Keratinocyte (primary cell): ENCODE measurements around the gene VSIG2. TPM values are rescaled to one million over a fixed set of nuclear protein-coding genes. Genes with fewer than 3 reads are reported as not detected.

ENCODE experiments used
- DNase-seq: peaks from one replicate; pipeline ENCODE4 v3.0.0-alpha.2; 2011; ENCODE audit warnings: low read depth, missing footprints, low spot score
- FAIRE-seq: peaks from 2 replicates; lab custom pipeline; 2011; peaks lifted over from hg19 to GRCh38; lab: Jason Lieb, UNC
- H2AFZ ChIP-seq: 2 replicates; pipeline ENCODE4 v1.6.0; 2012; ENCODE audit warnings: low read length, control low read depth, inconsistent platforms; ENCODE audit not compliant: control insufficient read depth
- H3K27ac ChIP-seq: 2 replicates; pipeline ENCODE4 v1.5.1; 2011; ENCODE audit warnings: low read length; ENCODE audit not compliant: control insufficient read depth, insufficient read depth
- H3K27me3 ChIP-seq: 3 replicates; pipeline ENCODE4 v1.6.0; 2011; ENCODE audit warnings: low read length; ENCODE audit not compliant: control insufficient read depth, insufficient read depth; ENCODE audit errors: extremely low read depth
- H3K36me3 ChIP-seq, 2 experiments: 2 replicates in 1 of 2; 3 replicates in 1 of 2; pipeline ENCODE4 v1.5.1; 2011; ENCODE audit warnings: low read length in 2 of 2, mild to moderate bottlenecking in 1 of 2; ENCODE audit not compliant: control insufficient read depth in 2 of 2, insufficient read depth in 2 of 2; ENCODE audit errors: extremely low read depth in 1 of 2
- H3K4me1 ChIP-seq: 3 replicates; pipeline ENCODE4 v1.5.1; 2011; ENCODE audit warnings: low read length; ENCODE audit not compliant: control insufficient read depth, insufficient read depth; ENCODE audit errors: extremely low read depth
- H3K4me2 ChIP-seq: 3 replicates; pipeline ENCODE4 v1.6.0; 2011; ENCODE audit warnings: low read depth, low read length; ENCODE audit not compliant: control insufficient read depth, insufficient read depth; ENCODE audit errors: extremely low read depth
- H3K4me3 ChIP-seq, 3 experiments: fragments of 200-600 bp in 1 of 3; sonication (generic) in 1 of 3; 2 replicates in 2 of 3; 3 replicates in 1 of 3; pipeline ENCODE4 v1.5.1; 2011 to 2016; ENCODE audit warnings: low read length in 3 of 3, mild to moderate bottlenecking in 3 of 3, control low read depth in 2 of 3, inconsistent platforms in 1 of 3, low read depth in 1 of 3, mixed read lengths in 1 of 3, mixed run types in 1 of 3, moderate library complexity in 1 of 3; ENCODE audit not compliant: control insufficient read depth in 2 of 3, insufficient read depth in 2 of 3; ENCODE audit errors: extremely low read depth in 1 of 3
- H3K79me2 ChIP-seq: 2 replicates; pipeline ENCODE4 v1.6.0; 2012; ENCODE audit warnings: low read length; ENCODE audit not compliant: control insufficient read depth, insufficient read depth
- H3K9ac ChIP-seq: 3 replicates; pipeline ENCODE4 v1.6.0; 2011; ENCODE audit warnings: low read length; ENCODE audit not compliant: control insufficient read depth, insufficient read depth; ENCODE audit errors: extremely low read depth
- H3K9me1 ChIP-seq: 3 replicates; pipeline ENCODE4 v1.6.0; 2011; ENCODE audit warnings: low read length; ENCODE audit not compliant: control insufficient read depth, insufficient read depth; ENCODE audit errors: extremely low read depth
- H3K9me3 ChIP-seq: 2 replicates; pipeline ENCODE4 v1.5.1; 2012; ENCODE audit warnings: low read depth, low read length; ENCODE audit not compliant: control insufficient read depth
- H4K20me1 ChIP-seq: 3 replicates; pipeline ENCODE4 v1.6.0; 2011; ENCODE audit warnings: low read length; ENCODE audit not compliant: control insufficient read depth, insufficient read depth; ENCODE audit errors: extremely low read depth
- CTCF ChIP-seq, 3 experiments: IDR thresholded peaks in 1 of 3; conservative IDR thresholded peaks in 1 of 3; optimal IDR thresholded peaks in 1 of 3; 2 replicates in 2 of 3; 3 replicates in 1 of 3; pipeline versions ENCODE3 to v1.5.1; 2011; ENCODE audit warnings: low read length in 3 of 3, mild to moderate bottlenecking in 3 of 3, moderate library complexity in 2 of 3, control low read depth in 1 of 3, inconsistent platforms in 1 of 3; ENCODE audit not compliant: insufficient read depth in 2 of 3; ENCODE audit errors: extremely low read depth in 1 of 3
- EZH2 ChIP-seq: IDR thresholded peaks from one replicate; pipeline ENCODE4 v1.6.1; 2012; ENCODE audit warnings: inconsistent platforms, mild to moderate bottlenecking, low read length, moderate library complexity
- dilution Hi-C: fragments of 300-500 bp; cut with MboI; formaldehyde crosslinking; loops from one replicate; pipeline ENCODE4 v1.7.0; 2020; ENCODE audit warnings: low sequenced_read_pairs; ENCODE audit not compliant: extremely low pct_ligation_motif_present
- polyA plus RNA-seq, 5 experiments: library from polyadenylated mRNA; depleted of rRNA in 3 of 5; stranded (reverse) in 3 of 5; stranded (forward) in 1 of 5; unstranded in 1 of 5; fragments of >200 nt; gene quantifications; 1 replicate in 1 of 5; 2 replicates in 3 of 5; 3 replicates in 1 of 5; pipeline versions ENCODE4 v1.2.1 to v1.2.3, GENCODE V29; 2011 to 2012; ENCODE audit warnings: missing spikeins in 2 of 5, low read depth in 1 of 5, low replicate concordance in 1 of 5

Gene VSIG2
- polyA plus RNA-seq, 1 donor (not counting 4 experiments of a cell fraction or from before 2014, with no cell fraction given): not detected

- Histone ChIP-seq H3K9me3 (no peaks in the 10 kb centered on the region), H3K9ac (no peak overlapping the region), H3K4me3 (no peak overlapping the region), H3K4me2 (no peak overlapping the region), H2AFZ (no peak overlapping the region), H3K36me3 (no peaks in the 10 kb centered on the region), H3K4me1 (peaks cover 8% of the 10 kb centered on the region), H3K9me1 (no peaks in the 10 kb centered on the region), H3K27ac (no peak overlapping the region), H3K79me2 (no peaks in the 10 kb centered on the region), H4K20me1 (no peaks in the 10 kb centered on the region), H3K27me3 (peaks cover 48% of the 10 kb centered on the region)
- no peak for TF ChIP-seq EZH2
- TF ChIP-seq CTCF (optimal IDR thresholded peaks at IDR 0.05 in 1 of 3, IDR thresholded peaks at IDR 0.05 in 1 of 3, conservative IDR thresholded peaks at IDR 0.05 in 1 of 3; ENCODE audit: extremely low read depth in 1 of 3, insufficient read depth in 2 of 3, low read length in 3 of 3): no peak
- no peak for DNase-seq
- FAIRE-seq: no peak
- dilution Hi-C loops: no loop called here
Measured at GRCh38 chr11:124749912-124750311, 2.1 kb downstream of the VSIG2 start.

- no peak overlapping the region for H3K4me3 ChIP-seq
- H3K79me2 ChIP-seq: no peaks in the 10 kb centered on the region
- FAIRE-seq (no peak), DNase-seq (no peak)
- H3K9me1 ChIP-seq: no peaks in the 10 kb centered on the region
- H3K9me3 ChIP-seq: no peaks in the 10 kb centered on the region
- no peak for TF ChIP-seq EZH2
- TF ChIP-seq CTCF (optimal IDR thresholded peaks at IDR 0.05 in 1 of 3, IDR thresholded peaks at IDR 0.05 in 1 of 3, conservative IDR thresholded peaks at IDR 0.05 in 1 of 3; ENCODE audit: extremely low read depth in 1 of 3, insufficient read depth in 2 of 3, low read length in 3 of 3): no peak
- H3K36me3 ChIP-seq: no peaks in the 10 kb centered on the region
- H3K27ac ChIP-seq: no peak overlapping the region
- no peak overlapping the region for H2AFZ ChIP-seq
- H3K4me2 ChIP-seq: no peak overlapping the region
- H3K27me3 ChIP-seq: peaks cover 51% of the 10 kb centered on the region
- no peaks in the 10 kb centered on the region for H4K20me1 ChIP-seq
- H3K9ac ChIP-seq: no peak overlapping the region
- dilution Hi-C loops: no loop called here
- peaks cover 8% of the 10 kb centered on the region for H3K4me1 ChIP-seq
Measured at GRCh38 chr11:124748481-124749343, 3.3 kb downstream of the VSIG2 start.
